HG02623 (cell line): ENCODE data around the gene KCNIP4.

Experiments
- ATAC-seq: cut with Tn5 transposase; IDR thresholded peaks from one replicate; pipeline ENCODE4 v1.9.1; 2021; ENCODE audit warnings: moderate library complexity; ENCODE audit not compliant: unreplicated experiment

KCNIP4 gene

DNA sequence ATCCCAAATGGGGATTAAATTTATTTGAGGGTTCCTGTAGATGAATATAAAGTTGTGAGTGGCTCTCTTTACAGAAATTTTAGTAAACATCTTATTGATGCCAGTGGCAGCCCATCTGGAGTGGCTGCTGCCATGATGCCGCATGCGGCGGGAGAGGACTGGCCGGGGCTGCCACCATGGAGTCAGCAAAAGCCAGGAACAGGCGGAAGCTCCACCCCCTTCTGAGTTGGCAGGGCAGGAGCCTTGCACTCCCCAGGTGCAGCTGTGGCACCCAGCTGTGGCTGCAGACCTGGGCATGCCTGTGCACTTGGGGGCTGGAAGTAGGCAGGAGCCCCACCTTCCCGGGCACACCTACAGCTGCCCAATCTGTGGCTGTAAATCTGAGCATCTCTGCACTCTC, 92.3 kb downstream of the KCNIP4 start:
- ATAC-seq, result no peak

GRCh38 chr4:21849077-21849476, 99.5 kb downstream of the KCNIP4 start:
- no peak for ATAC-seq

DNA sequence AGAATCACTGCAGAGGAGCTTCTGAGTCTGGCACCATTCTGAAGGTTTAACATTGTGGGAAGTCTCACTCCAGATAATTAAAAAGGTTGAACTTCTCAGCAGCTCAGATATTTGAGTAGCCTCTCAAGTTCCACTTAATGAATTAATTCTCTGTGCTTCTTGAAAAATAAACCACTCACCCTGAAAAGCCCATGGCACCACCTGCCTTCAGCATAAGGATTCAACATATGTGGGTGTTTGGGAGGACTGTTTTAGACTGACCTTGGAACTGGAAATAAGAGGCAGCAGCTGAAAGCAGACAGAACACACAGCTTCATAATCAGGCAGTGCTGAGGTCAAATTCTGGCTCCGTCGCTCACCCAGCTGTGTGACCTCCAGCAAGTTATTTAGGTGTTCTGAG, 100.6 kb downstream of the KCNIP4 start:
- ATAC-seq, result no peak

GRCh38 chr4:21845663-21846062, 102.9 kb downstream of the KCNIP4 start:
- ATAC-seq, result no peak

DNA sequence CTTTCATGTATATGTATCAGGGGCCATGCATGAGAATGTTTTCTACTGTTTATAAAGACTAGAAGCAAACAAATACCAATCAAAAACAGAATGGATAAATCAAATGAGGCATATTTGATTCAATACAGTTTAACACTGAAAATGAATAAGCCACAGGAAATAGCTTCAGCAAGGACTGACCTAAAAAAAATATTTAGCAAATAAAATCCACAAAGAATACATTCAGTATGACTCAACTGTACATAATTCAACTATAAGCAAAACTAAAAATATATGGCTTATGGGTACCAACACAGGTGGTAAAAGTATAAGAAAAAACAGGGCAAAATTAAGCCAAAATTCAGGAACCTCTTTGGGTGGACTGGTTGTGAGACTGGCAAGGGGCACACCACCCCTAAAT, 112.9 kb downstream of the KCNIP4 start:
- no peak for ATAC-seq

DNA sequence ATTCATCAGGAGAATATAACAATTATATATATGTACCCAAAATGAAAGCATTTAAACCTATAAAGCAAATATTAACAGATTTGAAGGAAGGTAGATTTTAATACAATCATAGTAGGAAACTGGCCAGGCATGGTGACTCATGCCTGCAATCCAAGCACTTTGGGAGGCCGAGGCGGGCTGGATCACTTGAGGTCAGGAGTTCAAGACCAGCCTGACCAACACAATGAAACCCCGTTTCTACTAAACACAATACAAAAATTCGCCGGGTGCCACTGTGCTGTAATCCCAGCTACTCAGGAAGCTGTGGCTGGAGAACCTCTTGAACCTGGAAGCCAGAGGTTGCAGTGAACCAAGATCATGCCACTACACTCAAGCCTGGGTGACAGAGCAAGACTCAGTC, 118.3 kb downstream of the KCNIP4 start:
- ATAC-seq, result no peak

GRCh38 chr4:21827575-21827974, 121.0 kb downstream of the KCNIP4 start:
- ATAC-seq, result no peak

DNA sequence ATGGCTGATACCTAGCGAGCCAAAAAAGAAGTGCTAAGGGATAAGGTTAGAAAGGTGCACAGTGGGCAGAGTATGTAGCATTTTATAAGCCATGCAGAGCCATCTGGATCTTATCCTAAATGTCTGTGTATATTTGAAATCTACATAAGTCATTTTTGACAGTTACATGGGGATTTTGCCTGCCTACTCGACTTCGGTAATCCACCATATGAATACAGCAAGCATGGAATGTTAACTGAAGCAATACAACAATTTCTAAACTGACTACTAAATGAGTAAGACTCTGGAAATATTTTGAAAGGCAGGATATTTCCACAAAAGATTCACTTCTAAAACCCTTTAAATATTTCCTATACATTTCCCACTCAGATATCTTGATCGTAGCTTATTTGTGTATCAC, 122.5 kb downstream of the KCNIP4 start:
- ATAC-seq, result no peak

- ATAC-seq, result no peak
Measured at GRCh38 chr4:21819086-21819485, 129.5 kb downstream of the KCNIP4 start.

GRCh38 chr4:21815651-21816377, 132.8 kb downstream of the KCNIP4 start:
- no peak for ATAC-seq

- ATAC-seq, result no peak
Measured at GRCh38 chr4:21811565-21811964, 137.0 kb downstream of the KCNIP4 start.

DNA sequence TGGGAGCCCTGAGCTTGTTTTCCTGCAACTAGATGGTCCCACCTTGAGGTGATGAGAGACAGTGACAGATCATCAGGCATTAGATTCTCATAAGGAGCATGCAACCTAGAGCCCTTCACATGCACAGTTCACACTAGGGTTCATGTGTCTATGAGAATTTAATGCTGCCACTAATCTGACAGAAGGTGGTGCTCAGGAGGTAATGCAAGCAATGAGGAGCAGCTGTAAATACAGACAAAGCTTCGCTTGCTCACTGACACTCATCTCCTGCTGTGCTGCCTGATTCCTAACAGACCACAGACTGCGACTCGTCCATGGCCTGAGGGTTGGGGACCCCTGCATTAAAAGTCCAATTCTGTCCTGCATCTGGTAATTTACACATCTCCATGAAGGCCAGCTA, 141.6 kb downstream of the KCNIP4 start:
- ATAC-seq, result no peak

- ATAC-seq, result no peak
Measured at GRCh38 chr4:21802406-21802805, 146.2 kb downstream of the KCNIP4 start.

- ATAC-seq, result no peak
Measured at GRCh38 chr4:21801661-21802385, 146.7 kb downstream of the KCNIP4 start.

- ATAC-seq, result no peak
Measured at GRCh38 chr4:21795091-21795490, 153.5 kb downstream of the KCNIP4 start.

GRCh38 chr4:21792736-21793135, 155.8 kb downstream of the KCNIP4 start:
- ATAC-seq, result no peak

- ATAC-seq, result no peak
Measured at GRCh38 chr4:21790438-21791029, 158.0 kb downstream of the KCNIP4 start.

DNA sequence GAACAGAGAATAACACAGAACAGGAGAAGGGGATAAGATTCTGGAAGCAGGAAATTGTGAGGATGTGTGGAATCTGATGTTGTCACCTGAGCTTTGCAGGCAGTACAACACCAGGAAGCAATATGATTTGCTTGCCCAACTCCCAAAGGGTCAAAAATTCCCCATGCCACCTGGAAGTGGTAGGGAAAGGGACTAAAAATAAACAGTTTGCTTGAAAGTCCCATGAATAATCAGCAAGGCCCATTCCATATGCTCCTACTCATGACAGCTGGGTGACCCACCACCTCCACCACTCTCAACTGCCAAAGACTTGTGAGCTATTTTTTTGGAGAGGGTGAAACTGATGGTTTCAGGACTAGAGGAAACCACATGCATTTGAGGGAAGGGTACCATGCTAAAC, 168.4 kb downstream of the KCNIP4 start:
- no peak for ATAC-seq

DNA sequence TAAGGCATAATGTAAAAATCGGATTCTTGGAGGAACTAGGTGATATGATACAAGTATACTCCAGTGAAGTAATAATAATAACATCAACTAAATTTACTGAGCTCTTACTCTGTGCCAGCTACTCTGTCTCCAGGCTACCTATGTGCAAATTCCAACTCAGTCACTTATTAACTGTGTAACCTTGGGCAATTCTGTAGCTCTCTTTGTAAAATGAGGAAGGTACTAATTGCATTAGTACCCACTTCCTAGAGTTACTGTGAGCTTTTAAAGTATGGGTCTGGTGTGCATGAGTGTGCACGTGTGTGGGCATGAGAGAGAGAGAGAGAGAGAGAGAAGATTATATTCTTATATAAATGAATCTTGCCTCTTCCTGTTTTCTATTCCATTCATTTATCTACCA, 169.9 kb downstream of the KCNIP4 start:
- ATAC-seq, result no peak

GRCh38 chr4:21775703-21776102, 172.9 kb downstream of the KCNIP4 start:
- no peak for ATAC-seq

GRCh38 chr4:21769404-21770147, 179.0 kb downstream of the KCNIP4 start:
- no peak for ATAC-seq
